ENCODE measurements around the gene SRGAP3.
A peak's percentile ranks its signal among the peaks of the same experiment; 100 is the strongest.

SRGAP3 gene

GRCh38 chr3:9169956-9170850, 79.2 kb downstream of the SRGAP3 start:
- DNase-seq, result peak; percentile 7

DNA sequence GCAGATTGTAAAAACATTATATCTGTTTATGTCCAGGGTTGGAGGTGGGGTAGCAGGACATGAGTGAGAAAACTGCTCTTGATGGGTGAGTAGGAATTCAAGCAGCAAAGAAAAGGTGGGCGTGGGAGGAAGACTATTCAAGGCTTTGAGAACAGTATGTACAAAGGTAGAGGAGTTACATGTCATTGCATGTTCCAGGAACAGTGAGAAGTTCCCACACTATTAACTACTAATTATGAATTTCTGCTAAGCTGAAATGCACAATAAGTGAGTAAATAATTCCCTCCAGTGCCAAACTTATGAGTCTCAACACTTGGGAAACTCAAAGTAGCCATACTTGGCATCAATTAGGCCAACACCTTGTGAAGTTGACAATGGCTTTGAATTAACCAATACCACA, 80.1 kb downstream of the SRGAP3 start:
- DNase-seq, result no peak

DNA sequence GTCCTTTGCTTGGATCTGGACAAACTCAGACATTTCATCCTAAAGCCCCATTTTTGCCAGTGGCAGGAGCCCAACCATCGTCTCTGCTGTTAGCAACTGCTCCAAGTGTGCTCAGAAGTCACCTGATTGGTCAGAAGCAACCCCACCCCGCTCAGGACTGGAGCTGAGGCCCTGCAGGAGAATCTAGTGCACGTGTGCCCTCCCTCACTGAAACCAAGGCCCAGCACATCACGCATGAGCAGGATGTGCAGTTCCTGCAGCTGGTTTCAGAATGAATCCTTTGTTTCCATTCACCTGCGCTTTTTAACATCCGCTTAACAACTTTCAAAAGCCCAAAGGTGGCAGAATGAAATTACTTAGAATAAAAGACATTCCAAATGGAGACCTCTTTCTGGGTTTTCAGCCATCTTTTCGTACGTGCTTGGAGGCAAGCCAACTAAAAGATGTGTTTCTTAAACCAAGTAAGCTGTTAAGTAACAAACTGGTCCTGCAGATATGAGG, 81.2 kb downstream of the SRGAP3 start:
- DNase-seq, result peak; percentile 79

GRCh38 chr3:9167222-9167621, 82.2 kb downstream of the SRGAP3 start:
- DNase-seq, result no peak

- DNase-seq, result no peak
These were observed 84.0 kb downstream of the SRGAP3 start for GRCh38 chr3:9165421-9165820.

DNA sequence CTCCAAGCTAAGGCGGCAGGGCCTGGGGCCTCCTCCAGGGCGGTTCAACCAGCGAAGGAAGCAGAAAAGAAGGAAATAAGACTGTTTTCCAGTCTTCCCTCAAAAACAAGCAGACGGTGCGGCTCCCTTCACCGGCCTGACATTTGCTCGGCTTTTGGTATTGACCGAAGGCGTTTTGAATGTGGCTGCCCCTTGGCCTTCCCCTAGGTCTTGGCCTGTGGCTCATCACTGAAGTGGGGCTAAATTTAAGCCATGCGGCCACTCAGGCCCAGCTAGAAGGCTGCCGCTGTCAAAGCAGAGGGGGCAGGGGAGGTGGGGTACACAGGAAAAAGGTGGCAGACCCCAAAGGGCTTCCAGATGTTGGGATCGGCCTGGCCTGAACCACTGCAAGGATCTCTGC, 86.2 kb downstream of the SRGAP3 start:
- no peak for DNase-seq

GRCh38 chr3:9161811-9162210, 87.6 kb downstream of the SRGAP3 start:
- no peak for DNase-seq

GRCh38 chr3:9161298-9161697, 88.1 kb downstream of the SRGAP3 start:
- DNase-seq, result no peak

DNA sequence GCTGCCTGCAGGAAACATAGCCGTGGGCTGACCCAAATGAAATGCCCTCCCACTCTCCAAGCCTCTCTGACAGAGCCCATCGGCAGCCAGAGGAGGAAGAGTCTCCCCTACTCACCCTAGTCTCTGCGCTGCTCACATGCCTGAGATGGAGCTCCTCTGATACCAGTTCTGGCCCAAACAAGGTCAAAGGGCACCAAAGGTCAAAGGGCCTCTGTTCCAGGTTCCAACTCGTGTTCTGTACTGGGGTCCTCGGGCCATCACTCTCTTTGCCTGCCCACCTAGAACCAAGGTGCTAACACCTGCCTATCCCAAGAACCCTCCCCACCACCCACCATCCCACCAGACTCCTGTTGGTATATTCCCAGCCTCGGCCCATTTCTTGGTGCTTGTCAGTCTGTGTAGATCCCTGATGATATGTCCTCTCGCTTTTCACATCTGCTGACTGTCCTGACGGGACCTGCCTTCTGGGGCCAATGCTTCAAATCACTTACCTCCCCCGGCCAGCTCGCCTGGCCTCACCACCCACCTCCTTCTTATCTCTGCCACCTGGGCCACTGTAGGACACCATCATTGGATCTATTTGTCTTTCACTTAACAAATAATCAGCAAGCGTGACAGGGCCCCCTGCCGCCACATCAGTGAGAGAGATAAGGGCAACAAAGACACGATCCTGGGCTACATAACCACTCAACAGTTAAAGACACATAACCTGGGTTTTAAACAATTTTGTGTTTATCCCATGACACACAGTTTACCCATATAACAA, 90.4 kb downstream of the SRGAP3 start:
- DNase-seq, result no peak

DNA sequence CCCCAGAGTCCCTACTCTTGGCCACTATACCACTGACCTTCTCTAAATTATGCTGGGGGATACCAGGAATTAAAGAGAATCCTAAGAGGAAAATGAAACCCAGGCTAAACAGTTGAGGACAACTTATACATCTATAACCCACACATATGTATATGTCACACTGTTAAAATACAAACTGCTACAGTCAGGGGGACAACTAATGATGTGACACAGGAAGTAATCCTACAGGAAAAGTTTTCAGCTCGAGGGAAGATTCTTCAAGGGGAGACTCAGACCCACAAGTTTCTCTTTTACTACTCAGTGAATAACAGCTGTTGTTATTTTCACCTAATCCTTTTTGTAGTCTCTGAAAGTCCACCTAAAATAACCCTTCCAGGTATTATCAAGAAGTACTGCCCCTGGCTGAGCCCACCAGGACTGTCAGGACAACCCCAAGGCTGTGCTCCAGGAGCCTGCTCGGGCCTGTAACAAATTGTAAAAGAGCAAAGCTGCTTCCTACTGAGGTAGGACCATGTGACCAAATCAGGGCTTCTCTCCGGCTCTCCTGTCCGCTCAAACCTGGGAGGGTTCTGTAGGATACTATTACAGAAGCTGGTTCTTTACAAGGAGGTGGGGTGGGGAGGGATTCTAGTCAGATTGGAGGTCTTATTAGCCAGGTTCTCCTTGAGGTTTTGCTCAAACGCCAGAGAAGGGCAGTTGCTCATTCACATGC, 91.6 kb downstream of the SRGAP3 start:
- no peak for DNase-seq

DNA sequence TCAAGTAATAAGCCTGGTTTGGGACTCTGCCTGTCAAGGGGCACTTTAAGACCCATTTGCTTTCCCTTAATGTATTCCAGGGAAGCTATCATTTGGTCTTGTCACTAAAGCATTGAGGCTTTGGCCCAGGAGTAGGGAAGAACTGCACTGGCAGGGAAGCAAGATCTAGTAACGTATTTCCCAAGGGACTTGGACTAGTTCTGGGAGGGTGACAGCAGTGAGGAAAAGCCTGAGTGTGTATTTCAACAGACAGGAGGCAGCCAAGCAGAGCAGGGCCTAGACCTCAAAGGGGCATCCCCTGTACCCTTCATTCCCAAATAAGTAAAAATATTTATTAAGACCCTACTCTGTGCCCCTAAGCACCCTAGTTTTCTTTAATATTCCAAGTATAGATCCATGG, 92.8 kb downstream of the SRGAP3 start:
- DNase-seq, result no peak

DNA sequence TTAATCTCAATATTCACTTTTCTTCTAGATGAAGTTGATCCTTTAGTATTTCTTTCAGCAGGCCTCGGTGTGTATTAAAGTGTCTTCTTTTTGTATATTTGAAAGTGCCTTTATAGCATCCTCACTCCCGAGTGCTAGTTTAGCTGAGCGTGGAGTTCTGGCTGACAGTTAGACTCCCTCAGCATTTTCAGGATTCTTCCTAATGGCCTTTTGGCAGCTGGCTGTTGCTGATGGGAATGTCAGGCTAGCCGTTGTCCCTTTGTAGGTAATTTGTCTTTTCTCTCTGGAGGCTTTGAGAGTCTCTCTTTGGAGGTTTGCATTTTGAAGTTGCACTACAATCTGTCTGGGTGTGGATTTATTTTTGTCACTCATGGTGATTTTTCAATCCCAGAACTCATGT, 94.4 kb downstream of the SRGAP3 start:
- no peak for DNase-seq

DNA sequence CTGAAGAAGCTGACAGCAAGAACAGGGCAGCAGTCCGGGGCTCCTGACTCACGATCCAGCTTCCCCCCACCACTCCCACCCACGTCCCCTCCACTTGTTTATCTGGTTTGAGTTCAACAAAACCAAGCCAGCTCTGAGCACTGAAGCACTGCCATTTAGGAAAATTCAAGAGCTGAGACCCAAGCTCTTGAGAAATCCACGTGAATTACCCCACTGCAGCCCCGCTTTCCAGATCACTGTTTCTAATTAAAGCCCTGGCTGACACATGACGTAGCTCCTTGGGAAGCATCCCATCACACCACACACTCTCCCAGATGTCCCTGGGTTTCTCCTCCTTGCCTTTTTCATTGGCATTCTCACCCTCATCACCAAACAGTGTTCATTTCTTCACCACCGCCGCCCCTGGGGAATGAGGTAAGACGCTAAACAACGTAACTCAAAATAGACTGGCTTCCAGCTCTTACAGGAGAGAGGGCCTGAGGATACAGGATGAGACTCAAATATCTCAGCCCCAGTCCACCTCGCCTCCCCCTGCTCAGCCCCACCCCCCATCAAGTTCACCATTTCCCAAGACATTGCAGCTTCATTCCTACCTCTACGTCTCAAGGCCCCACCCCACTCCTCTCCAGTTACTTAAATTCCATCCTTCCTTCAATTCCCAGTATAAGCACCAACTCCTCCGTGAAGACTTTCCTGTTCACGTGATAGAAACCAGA, 95.4 kb downstream of the SRGAP3 start:
- DNase-seq, result no peak

DNA sequence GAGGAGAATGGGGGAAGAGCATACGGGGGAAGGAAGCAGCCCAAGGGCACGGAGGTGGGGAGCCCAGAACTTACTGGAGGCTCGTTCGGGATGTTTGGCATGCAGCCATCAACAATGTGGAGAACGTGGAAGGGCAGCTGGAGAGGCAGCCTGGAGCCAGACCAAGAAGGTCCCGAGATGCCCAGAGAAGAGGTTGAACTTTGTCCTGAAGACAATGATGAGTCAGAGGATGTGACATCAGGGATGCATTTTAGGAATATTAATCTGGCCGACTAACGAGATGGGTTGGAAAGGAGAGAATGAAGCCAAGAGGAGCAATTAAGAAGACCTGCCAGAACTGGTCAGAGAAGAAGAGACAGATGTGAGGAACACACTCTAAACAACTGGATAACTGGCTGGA, 98.2 kb downstream of the SRGAP3 start:
- DNase-seq, result no peak

DNA sequence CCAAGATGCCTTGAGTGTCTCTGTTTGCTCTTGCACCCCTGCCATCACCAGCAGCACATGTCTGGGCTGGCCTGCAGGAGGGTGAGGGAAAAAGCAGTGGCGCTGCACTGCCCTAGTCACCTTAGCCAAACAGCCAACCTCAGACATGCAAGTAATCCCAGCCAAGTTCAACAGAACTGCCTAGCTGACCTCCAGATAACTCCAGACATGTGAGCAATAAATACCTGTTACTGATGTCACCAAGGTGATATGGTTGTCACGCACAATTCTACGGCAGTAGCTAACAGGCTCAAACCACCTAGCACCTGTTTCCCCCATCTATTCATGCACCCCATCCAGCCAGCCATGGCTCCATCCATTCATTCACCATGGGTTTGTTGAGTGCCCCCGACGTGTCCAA, 99.9 kb downstream of the SRGAP3 start:
- no peak for DNase-seq

DNA sequence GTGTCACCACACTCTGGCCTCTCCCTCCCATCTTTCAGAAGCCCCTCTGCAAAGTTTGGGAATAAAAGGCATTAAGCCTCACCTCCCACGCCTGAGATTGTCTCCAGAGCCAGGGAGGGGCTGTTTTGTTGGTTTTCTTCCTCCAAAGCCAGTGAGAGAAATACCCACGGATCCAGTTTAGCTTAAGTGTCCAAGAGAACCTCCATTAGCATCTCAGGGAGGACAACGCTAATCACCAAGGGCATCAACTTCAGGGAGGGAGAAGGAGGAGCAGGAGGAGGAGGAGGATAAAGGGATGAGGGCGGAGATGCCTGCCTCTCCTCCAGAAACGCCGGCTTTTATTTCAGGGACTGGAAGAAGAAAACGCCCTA, 101.6 kb downstream of the SRGAP3 start:
- DNase-seq, result no peak

DNA sequence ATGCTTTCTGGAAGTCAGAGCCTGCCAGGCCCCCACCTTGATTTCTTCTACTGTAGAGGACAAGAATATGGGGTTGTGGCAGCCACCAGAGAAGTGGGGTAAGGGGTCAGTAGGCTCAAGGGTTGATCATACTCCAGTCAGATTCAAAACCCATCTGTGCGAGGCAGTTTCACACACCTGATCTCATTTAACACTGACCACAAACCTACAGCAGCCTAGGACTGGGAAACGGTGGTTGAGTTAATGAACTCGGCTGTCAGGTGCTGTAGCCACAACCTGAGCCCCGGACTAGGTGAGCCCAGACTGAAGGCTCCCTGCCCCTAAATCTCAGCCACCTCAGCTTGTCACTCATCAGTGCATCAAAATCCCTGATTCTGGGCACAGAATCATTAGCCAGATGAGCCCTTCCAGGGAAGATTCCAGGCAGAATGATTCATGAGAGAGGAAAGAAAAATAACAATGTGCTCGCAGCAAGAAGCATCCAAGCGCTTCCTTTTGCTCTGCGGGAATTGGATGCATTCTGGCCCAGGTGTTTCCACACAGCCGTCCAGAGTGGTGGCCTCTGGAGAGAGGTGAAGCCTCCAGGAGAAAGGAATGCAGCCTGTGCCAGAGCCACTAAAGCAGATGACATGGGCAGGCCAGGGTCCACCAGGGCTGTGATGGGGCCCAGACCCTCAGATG, 102.1 kb downstream of the SRGAP3 start:
- DNase-seq, result no peak

DNA sequence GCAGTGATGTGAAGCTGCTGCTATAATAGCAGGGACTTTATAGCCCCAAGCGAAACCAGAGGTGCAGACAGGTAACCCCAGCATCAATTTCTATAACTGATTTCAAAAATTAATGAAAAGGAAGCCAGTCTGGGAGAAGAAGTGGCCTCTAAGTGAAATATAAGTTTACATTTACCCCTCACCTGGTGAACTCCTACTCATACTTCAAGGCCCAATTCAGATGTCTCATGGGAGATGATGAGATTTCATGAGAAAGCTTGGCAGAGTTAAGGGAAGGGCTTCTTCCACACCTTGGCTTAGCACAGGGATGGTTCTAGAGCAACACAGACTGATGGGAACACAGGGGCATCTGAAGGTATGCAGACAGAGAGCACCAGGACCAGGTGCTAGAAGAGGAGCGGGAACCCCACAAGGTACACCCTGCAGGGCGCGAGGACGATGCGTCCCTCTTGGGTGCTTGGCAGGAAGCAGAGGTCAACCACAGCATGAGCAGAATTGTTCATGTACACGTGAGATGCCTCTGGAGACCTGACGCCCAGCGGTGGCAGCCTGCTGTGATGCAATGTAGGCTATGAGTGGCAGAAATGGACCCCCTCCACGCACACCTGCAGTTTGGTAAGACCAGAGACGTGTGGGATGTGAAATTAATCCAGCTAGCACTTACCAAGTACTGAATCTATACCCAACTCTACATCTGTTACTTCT, 102.9 kb downstream of the SRGAP3 start:
- DNase-seq, result no peak

DNA sequence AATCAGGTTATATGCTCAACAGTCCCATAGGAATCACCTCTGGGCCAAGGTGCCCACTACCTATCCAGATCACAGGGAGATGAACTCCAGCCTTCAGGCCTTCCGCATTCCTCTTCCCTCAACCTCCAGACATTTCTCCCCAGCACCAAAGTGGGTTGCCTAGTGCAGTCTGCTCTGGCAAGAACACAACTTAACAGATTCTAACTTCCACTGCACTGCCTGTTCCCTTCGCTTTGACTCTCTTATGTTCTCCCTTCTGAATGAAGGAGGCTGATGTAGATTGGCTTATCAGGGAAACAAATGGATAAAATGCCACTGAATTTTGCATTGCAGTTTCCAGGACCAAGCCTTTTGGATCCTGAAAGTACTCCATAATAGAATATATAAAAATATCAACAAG, 106.3 kb downstream of the SRGAP3 start:
- DNase-seq, result no peak

- DNase-seq, result no peak
These were observed 107.1 kb downstream of the SRGAP3 start for GRCh38 chr3:9142362-9142761.

DNA sequence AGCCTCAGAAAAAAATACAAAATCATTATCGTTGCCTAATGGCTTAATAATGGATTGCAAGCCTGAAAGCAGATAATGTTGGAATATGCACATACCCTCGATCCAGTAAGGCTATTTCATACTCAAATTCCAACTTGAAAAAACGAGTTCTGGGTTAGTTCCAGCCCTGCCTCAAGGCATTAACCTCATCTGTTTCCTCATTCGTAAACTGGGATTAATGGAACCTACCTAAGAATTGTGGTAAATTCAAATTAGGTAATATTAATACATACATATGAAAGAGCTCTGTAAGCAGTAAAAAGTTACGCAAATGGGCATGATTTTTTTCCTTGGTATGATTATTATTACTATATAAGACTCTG, 107.5 kb downstream of the SRGAP3 start:
- no peak for DNase-seq

- no peak for DNase-seq
These were observed 110.1 kb downstream of the SRGAP3 start for GRCh38 chr3:9139366-9139765.
